HG02884 (cell line): ENCODE data around the gene PYHIN1.

ENCODE experiments used
- ATAC-seq: cut with Tn5 transposase; IDR thresholded peaks from one replicate; pipeline ENCODE4 v1.9.1; 2021; ENCODE audit warnings: mild to moderate bottlenecking, moderate library complexity; ENCODE audit not compliant: unreplicated experiment

The PYHIN1 gene

GRCh38 chr1:158931055-158931737 lies at the start of gene PYHIN1:
Gene PYHIN1, plus strand, starts transcription at chr1:158931552. Its CDS starts 5,359 bp downstream, at chr1:158936911.
- ATAC-seq, result no peak

GRCh38 chr1:158893654-158894053 lies 37.7 kb upstream of the PYHIN1 start:
- no peak for ATAC-seq

GRCh38 chr1:158898722-158899121 lies 32.6 kb upstream of the PYHIN1 start:
- no peak for ATAC-seq

GRCh38 chr1:158901623-158902022 lies 29.7 kb upstream of the PYHIN1 start:
- ATAC-seq, result no peak

GRCh38 chr1:158916085-158916484 lies 15.3 kb upstream of the PYHIN1 start:
- ATAC-seq, result no peak

- ATAC-seq, result no peak
These were observed 6.7 kb upstream of the PYHIN1 start for GRCh38 chr1:158924677-158925076.

GRCh38 chr1:158930504-158930903 lies 848 bp upstream of the PYHIN1 start:
- no peak for ATAC-seq

GRCh38 chr1:158932171-158932570 lies 819 bp downstream of the PYHIN1 start:
- ATAC-seq, result no peak

GRCh38 chr1:158933621-158934020 lies 2.3 kb downstream of the PYHIN1 start:
- ATAC-seq, result peak; percentile 70

GRCh38 chr1:158939180-158939579 lies 7.8 kb downstream of the PYHIN1 start:
- ATAC-seq, result no peak

- no peak for ATAC-seq
These were observed 10.0 kb downstream of the PYHIN1 start for GRCh38 chr1:158941317-158941716.

GRCh38 chr1:158942490-158942889 lies 11.1 kb downstream of the PYHIN1 start:
- no peak for ATAC-seq

GRCh38 chr1:158943059-158943458 lies 11.7 kb downstream of the PYHIN1 start:
- ATAC-seq, result no peak

GRCh38 chr1:158945061-158945460 lies 13.7 kb downstream of the PYHIN1 start:
- ATAC-seq, result no peak

GRCh38 chr1:158946785-158947184 lies 15.4 kb downstream of the PYHIN1 start:
- ATAC-seq, result no peak

GRCh38 chr1:158951956-158952355 lies 20.6 kb downstream of the PYHIN1 start:
- ATAC-seq, result peak; percentile 83

GRCh38 chr1:158952416-158952815 lies 21.1 kb downstream of the PYHIN1 start:
- ATAC-seq, result peak; percentile 78

- no peak for ATAC-seq
These were observed 29.8 kb downstream of the PYHIN1 start for GRCh38 chr1:158961178-158961577.

- ATAC-seq, result no peak
These were observed 31.6 kb downstream of the PYHIN1 start for GRCh38 chr1:158962983-158963382.

- ATAC-seq, result no peak
These were observed 37.8 kb downstream of the PYHIN1 start for GRCh38 chr1:158969166-158969565.

GRCh38 chr1:158969855-158970254 lies 38.5 kb downstream of the PYHIN1 start:
- no peak for ATAC-seq

- no peak for ATAC-seq
These were observed 41.5 kb downstream of the PYHIN1 start for GRCh38 chr1:158972841-158973240.

- no peak for ATAC-seq
These were observed 44.9 kb downstream of the PYHIN1 start for GRCh38 chr1:158976219-158976618.
